ENCODE measurements around the gene FGB.

FGB gene

DNA sequence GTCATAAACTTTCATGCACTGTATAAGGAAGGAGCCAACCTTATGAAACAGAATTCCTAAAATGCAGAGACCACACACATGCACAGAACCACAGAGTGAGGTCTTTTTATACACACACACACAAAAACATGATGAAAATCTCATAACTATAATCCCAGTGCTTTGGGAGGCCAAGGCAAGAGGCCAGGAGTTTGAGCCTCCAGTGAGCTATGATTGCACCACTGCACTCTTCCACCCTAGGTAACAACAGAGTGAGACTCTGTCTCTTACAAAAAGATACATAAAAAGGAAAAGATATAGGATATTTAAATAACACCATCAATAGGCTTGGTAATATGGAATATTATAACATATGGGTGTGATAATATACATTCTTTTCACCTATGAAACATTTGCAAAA, 17.1 kb downstream of the FGB start:
- no peaks in the 10 kb centered on the region for H3K27me3 ChIP-seq (ENCODE audit: control insufficient read depth, insufficient read depth, low read length)
- no peaks in the 10 kb centered on the region for H3K79me2 ChIP-seq
- no peak overlapping the region for H3K27ac ChIP-seq
- TF ChIP-seq, protein P1, sequence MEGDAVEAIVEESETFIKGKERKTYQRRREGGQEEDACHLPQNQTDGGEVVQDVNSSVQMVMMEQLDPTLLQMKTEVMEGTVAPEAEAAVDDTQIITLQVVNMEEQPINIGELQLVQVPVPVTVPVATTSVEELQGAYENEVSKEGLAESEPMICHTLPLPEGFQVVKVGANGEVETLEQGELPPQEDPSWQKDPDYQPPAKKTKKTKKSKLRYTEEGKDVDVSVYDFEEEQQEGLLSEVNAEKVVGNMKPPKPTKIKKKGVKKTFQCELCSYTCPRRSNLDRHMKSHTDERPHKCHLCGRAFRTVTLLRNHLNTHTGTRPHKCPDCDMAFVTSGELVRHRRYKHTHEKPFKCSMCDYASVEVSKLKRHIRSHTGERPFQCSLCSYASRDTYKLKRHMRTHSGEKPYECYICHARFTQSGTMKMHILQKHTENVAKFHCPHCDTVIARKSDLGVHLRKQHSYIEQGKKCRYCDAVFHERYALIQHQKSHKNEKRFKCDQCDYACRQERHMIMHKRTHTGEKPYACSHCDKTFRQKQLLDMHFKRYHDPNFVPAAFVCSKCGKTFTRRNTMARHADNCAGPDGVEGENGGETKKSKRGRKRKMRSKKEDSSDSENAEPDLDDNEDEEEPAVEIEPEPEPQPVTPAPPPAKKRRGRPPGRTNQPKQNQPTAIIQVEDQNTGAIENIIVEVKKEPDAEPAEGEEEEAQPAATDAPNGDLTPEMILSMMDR (IDR thresholded peaks at IDR 0.05): no peak
- H3K9ac ChIP-seq: no peak overlapping the region
- H3K4me1 ChIP-seq: no peaks in the 10 kb centered on the region
- no peaks in the 10 kb centered on the region for H3K36me3 ChIP-seq (ENCODE audit: control insufficient read depth, insufficient read depth, low read length)
- no peak overlapping the region for H3K4me2 ChIP-seq (ENCODE audit: low read length)
- no peak overlapping the region for H2AFZ ChIP-seq
- no peaks in the 10 kb centered on the region for H3K9me3 ChIP-seq (ENCODE audit: control insufficient read depth, low read length)
- no peak overlapping the region for H3K4me3 ChIP-seq (ENCODE audit: low read depth, low read length)

GRCh38 chr4:154582723-154583122, 19.9 kb downstream of the FGB start:
- TF ChIP-seq, protein P1 (IDR thresholded peaks at IDR 0.05): no peak
- Histone ChIP-seq H3K4me1 (no peaks in the 10 kb centered on the region), H3K79me2 (no peaks in the 10 kb centered on the region), H3K9me3 (ENCODE audit: control insufficient read depth, low read length) (no peaks in the 10 kb centered on the region), H3K27ac (no peak overlapping the region), H3K9ac (no peak overlapping the region), H3K4me3 (ENCODE audit: low read depth, low read length) (no peak overlapping the region), H2AFZ (no peak overlapping the region), H3K36me3 (ENCODE audit: control insufficient read depth, insufficient read depth, low read length) (no peaks in the 10 kb centered on the region), H3K4me2 (ENCODE audit: low read length) (no peak overlapping the region), H3K27me3 (ENCODE audit: control insufficient read depth, insufficient read depth, low read length) (no peaks in the 10 kb centered on the region)

- Histone ChIP-seq H3K9me3 (ENCODE audit: control insufficient read depth, low read length) (no peaks in the 10 kb centered on the region), H3K4me3 (ENCODE audit: low read depth, low read length) (no peak overlapping the region), H3K9ac (no peak overlapping the region), H3K27me3 (ENCODE audit: control insufficient read depth, insufficient read depth, low read length) (no peaks in the 10 kb centered on the region), H3K4me2 (ENCODE audit: low read length) (no peak overlapping the region), H3K79me2 (no peaks in the 10 kb centered on the region), H3K36me3 (ENCODE audit: control insufficient read depth, insufficient read depth, low read length) (no peaks in the 10 kb centered on the region), H2AFZ (no peak overlapping the region), H3K4me1 (no peaks in the 10 kb centered on the region), H3K27ac (no peak overlapping the region)
- TF ChIP-seq, protein P1 (IDR thresholded peaks at IDR 0.05): no peak
Measured at GRCh38 chr4:154583230-154583629, 20.4 kb downstream of the FGB start.

- Histone ChIP-seq H3K9ac (no peak overlapping the region), H3K4me1 (no peaks in the 10 kb centered on the region), H3K79me2 (no peaks in the 10 kb centered on the region), H3K27me3 (ENCODE audit: control insufficient read depth, insufficient read depth, low read length) (no peaks in the 10 kb centered on the region), H2AFZ (no peak overlapping the region), H3K9me3 (ENCODE audit: control insufficient read depth, low read length) (no peaks in the 10 kb centered on the region), H3K27ac (no peak overlapping the region), H3K36me3 (ENCODE audit: control insufficient read depth, insufficient read depth, low read length) (no peaks in the 10 kb centered on the region), H3K4me3 (ENCODE audit: low read depth, low read length) (no peak overlapping the region), H3K4me2 (ENCODE audit: low read length) (no peak overlapping the region)
- TF ChIP-seq, protein P1 (IDR thresholded peaks at IDR 0.05): no peak
Measured at GRCh38 chr4:154583677-154584076, 20.9 kb downstream of the FGB start.

- Histone ChIP-seq H2AFZ (no peak overlapping the region), H3K9ac (no peak overlapping the region), H3K27me3 (ENCODE audit: control insufficient read depth, insufficient read depth, low read length) (no peaks in the 10 kb centered on the region), H3K36me3 (ENCODE audit: control insufficient read depth, insufficient read depth, low read length) (no peaks in the 10 kb centered on the region), H3K4me2 (ENCODE audit: low read length) (no peak overlapping the region), H3K9me3 (ENCODE audit: control insufficient read depth, low read length) (no peaks in the 10 kb centered on the region), H3K4me1 (no peaks in the 10 kb centered on the region), H3K27ac (no peak overlapping the region), H3K79me2 (no peaks in the 10 kb centered on the region), H3K4me3 (ENCODE audit: low read depth, low read length) (no peak overlapping the region)
- TF ChIP-seq, protein P1 (IDR thresholded peaks at IDR 0.05): no peak
Measured at GRCh38 chr4:154584259-154584658, 21.4 kb downstream of the FGB start.

All from parathyroid adenoma (tissue), 2 donors.